SK-N-MC (cell line): ENCODE results near the gene PPP1R12A.

Source experiments
- DNase-seq: peaks from one replicate; pipeline ENCODE4 v3.0.0-alpha.2; 2011; ENCODE audit warnings: low read depth, low spot score
- H3K27ac ChIP-seq: fragments of 200-600 bp; sonication (generic); 2 replicates; pipeline ENCODE4 v1.5.1; 2016; ENCODE audit warnings: mixed run types
- H3K36me3 ChIP-seq: fragments of 200-600 bp; sonication (generic); 2 replicates; pipeline ENCODE4 v1.6.1; 2017; ENCODE audit warnings: antibody characterized with exemption, low read length, mixed read lengths; ENCODE audit not compliant: insufficient read depth
- H3K4me3 ChIP-seq: fragments of 200-600 bp; sonication (generic); 2 replicates; pipeline ENCODE4 v1.5.1; 2016
- H3K9ac ChIP-seq: fragments of 200-600 bp; sonication (generic); 2 replicates; pipeline ENCODE4 v1.8.0; 2017; ENCODE audit warnings: mixed run types, mixed read lengths; ENCODE audit not compliant: insufficient read length
- H3K9me3 ChIP-seq: fragments of 200-600 bp; sonication (generic); 2 replicates; pipeline ENCODE4 v1.6.1; 2017; ENCODE audit warnings: low read depth, mild to moderate bottlenecking, antibody characterized with exemption, low read length, moderate library complexity, mixed read lengths
- EZH2 ChIP-seq: fragments of 200-600 bp; sonication (generic); IDR thresholded peaks from one replicate; pipeline ENCODE4 v1.6.1; 2017; ENCODE audit warnings: antibody characterized with exemption
- FOXP2 ChIP-seq: optimal IDR thresholded peaks from 2 replicates; pipeline ENCODE3; 2011; ENCODE audit warnings: mild to moderate bottlenecking, moderate library complexity; ENCODE audit not compliant: insufficient read depth; ENCODE audit errors: extremely low read length, control extremely low read depth
- POLR2AphosphoS5 ChIP-seq: IDR thresholded peaks from 2 replicates; pipeline ENCODE4 v1.6.1; 2012; ENCODE audit warnings: mild to moderate bottlenecking, low read depth, low read length, borderline replicate concordance

Gene PPP1R12A

GRCh38 chr12:79927772-79928474, 7.0 kb downstream of the PPP1R12A start:
- H3K9ac ChIP-seq = no peak overlapping the region

DNA sequence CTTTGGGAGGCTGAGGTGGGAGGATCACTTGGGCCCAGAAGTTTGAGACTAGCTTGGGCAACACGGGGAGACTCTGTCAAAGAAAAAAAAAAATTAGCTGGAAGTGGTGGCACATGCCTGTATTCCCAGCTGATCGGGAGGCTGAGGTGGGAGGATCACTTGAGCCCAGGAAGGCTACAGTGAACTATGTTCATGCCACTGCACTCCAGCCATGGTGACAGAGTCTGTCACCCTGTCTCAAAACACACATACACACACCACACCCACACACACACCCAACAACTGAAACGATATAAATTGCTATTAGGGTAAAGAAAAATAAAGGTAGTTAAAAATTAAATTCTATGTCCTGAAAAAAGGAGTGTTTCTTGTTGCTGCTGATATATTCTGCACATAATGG, 7.9 kb downstream of the PPP1R12A start:
- no peak for TF ChIP-seq FOXP2
- no peak for TF ChIP-seq POLR2AphosphoS5
- no peak for TF ChIP-seq EZH2
- no peak for DNase-seq
- no peaks in the 10 kb centered on the region for H3K36me3 ChIP-seq
- H3K9ac ChIP-seq = no peak overlapping the region
- no peak overlapping the region for H3K27ac ChIP-seq
- no peak overlapping the region for H3K4me3 ChIP-seq
- H3K9me3 ChIP-seq = no peaks in the 10 kb centered on the region

More at GRCh38 chr12:79927772-79928474, 7.0 kb downstream of the PPP1R12A start:
- no peak for DNase-seq
- H3K27ac ChIP-seq = no peak overlapping the region
- H3K9me3 ChIP-seq = no peaks in the 10 kb centered on the region
- H3K4me3 ChIP-seq = no peak overlapping the region
- no peaks in the 10 kb centered on the region for H3K36me3 ChIP-seq
- no peak for TF ChIP-seq EZH2

GRCh38 chr12:79925492-79925891, 9.4 kb downstream of the PPP1R12A start:
- H3K9ac ChIP-seq = no peak overlapping the region
- DNase-seq = no peak

GRCh38 chr12:79921786-79922185, 13.1 kb downstream of the PPP1R12A start:
- Histone ChIP-seq H3K9me3 (no peaks in the 10 kb centered on the region), H3K9ac (no peak overlapping the region), H3K27ac (no peak overlapping the region), H3K4me3 (no peak overlapping the region), H3K36me3 (no peaks in the 10 kb centered on the region; the same call in none of the 2 replicates)
- DNase-seq = no peak
- TF ChIP-seq FOXP2 (no peak), POLR2AphosphoS5 (no peak), EZH2 (no peak)

More at GRCh38 chr12:79925492-79925891, 9.4 kb downstream of the PPP1R12A start:
- no peaks in the 10 kb centered on the region; the same call in 1 of the 2 replicates for H3K36me3 ChIP-seq
- TF ChIP-seq FOXP2 (no peak), POLR2AphosphoS5 (no peak), EZH2 (no peak)
- H3K27ac ChIP-seq = 0 out of 2 replicates have a peak overlapping the region, but pooled peaks have one; percentile 28
- no peak overlapping the region for H3K4me3 ChIP-seq
- no peaks in the 10 kb centered on the region for H3K9me3 ChIP-seq

DNA sequence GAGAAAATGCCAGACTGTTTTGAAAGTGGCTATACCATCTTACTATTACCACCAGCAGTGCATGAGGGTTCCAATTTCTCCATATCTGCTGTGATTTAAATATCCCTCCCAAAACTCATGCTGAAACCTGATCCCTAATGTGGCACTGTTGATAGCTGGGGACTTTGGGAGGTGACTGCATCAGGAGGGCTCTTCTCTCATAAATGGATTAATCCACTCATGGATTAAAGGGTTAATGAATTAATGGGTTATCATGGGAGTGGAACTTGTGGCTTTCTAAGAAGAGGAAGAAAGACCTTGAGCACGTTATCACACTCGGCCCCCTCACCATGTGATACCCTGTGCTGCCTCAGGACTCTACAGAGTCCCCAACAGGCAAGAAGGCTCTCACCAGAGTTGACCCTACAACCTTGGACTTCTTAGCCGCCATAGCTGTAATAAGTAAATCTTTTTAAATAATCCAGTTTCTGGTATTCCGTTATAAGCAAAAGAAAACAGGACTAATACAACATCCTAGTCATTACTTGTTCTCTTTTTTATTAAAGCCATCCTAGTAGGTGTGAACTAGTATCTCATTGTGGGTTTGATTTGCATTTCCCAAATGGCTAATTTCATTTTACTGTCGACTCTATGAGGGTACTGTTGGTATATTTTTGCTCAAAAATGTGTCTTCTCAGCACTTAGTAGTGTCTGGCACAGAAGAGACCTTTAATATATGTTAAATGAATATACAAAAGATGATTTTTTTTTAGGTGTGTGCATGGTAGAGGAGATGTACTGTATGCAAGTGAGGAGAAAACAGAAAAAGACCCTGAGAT, 14.3 kb downstream of the PPP1R12A start:
- Histone ChIP-seq H3K9ac (no peak overlapping the region), H3K27ac (no peak overlapping the region), H3K9me3 (no peaks in the 10 kb centered on the region), H3K4me3 (no peak overlapping the region), H3K36me3 (no peaks in the 10 kb centered on the region; the same call in none of the 2 replicates)
- TF ChIP-seq POLR2AphosphoS5 (no peak), FOXP2 (no peak), EZH2 (no peak)
- DNase-seq = no peak

DNA sequence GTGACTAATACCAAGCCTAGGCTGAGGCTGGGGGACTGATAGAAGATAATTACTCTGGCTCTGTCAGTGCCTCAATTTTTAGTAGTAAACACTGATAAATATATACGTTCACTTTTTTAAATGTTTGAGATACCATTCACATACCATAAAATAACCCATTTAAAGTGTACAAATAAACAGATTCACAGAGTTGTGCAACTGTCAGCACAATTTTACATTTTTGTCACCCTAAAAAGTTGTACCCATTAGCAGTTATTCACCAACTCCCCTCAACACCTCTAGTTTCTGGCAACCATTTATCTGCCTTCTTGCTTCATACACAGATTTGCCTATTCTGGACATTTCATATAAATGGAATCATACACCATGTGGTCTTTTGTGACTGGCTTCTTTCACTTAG, 15.1 kb downstream of the PPP1R12A start:
- Histone ChIP-seq H3K36me3 (no peaks in the 10 kb centered on the region; the same call in none of the 2 replicates), H3K9ac (no peak overlapping the region), H3K4me3 (no peak overlapping the region), H3K27ac (no peak overlapping the region), H3K9me3 (no peaks in the 10 kb centered on the region)
- no peak for DNase-seq
- TF ChIP-seq FOXP2 (no peak), POLR2AphosphoS5 (no peak), EZH2 (no peak)

DNA sequence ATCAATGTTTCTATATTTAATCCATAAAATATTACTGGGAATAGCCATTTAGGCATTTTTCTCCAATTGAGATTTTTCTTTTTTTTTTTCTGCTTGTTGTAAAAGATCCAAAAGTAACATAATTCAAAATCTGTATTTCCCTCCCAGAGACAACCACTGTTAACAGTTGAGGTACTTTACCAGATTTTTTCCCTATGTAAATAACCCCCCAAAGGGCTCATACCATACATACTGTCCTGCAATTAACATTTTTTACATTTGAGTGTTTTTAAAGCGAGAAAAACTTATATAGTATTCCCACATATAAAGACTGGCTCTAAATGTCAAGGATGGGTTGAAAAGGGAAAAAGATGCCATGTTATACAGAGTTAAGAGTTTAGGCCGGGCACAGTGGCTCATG, 18.1 kb downstream of the PPP1R12A start:
- Histone ChIP-seq H3K9me3 (no peaks in the 10 kb centered on the region), H3K36me3 (no peaks in the 10 kb centered on the region; the same call in none of the 2 replicates), H3K4me3 (no peak overlapping the region), H3K27ac (no peak overlapping the region), H3K9ac (no peak overlapping the region)
- TF ChIP-seq EZH2 = no peak
- TF ChIP-seq FOXP2 = no peak
- no peak for DNase-seq

- H3K27ac ChIP-seq = no peak overlapping the region
- no peak for TF ChIP-seq POLR2AphosphoS5
- TF ChIP-seq FOXP2 = no peak
- no peak for TF ChIP-seq EZH2
- DNase-seq = no peak
- H3K4me3 ChIP-seq = no peak overlapping the region
- no peaks in the 10 kb centered on the region for H3K9me3 ChIP-seq
- no peaks in the 10 kb centered on the region for H3K36me3 ChIP-seq
- H3K9ac ChIP-seq = no peak overlapping the region
Observed at GRCh38 chr12:79911889-79912656, 22.8 kb downstream of the PPP1R12A start.
